PC-3 (cell line): ENCODE data around the gene CPLANE1.

Experiments
- CTCF ChIP-seq: fragments of 300-600 bp; sonication (generic); conservative IDR thresholded peaks from 2 replicates; pipeline ENCODE4 v1.5.1; 2017; ENCODE audit warnings: antibody characterized with exemption, low read depth, mild to moderate bottlenecking, low read length
- EZH2phosphoT487 ChIP-seq: fragments of 300-600 bp; sonication (generic); IDR thresholded peaks from 2 replicates; pipeline ENCODE4 v1.6.1; 2018; ENCODE audit warnings: mild to moderate bottlenecking, antibody characterized with exemption, low read length, borderline replicate concordance

GRCh38 chr5:37226377-37226776 lies 22.8 kb downstream of the CPLANE1 start:
- TF ChIP-seq CTCF (no peak), EZH2phosphoT487 (no peak)
